ENCODE results near the gene RBM5. TPM values are rescaled to one million over a fixed set of nuclear protein-coding genes. Genes with fewer than 3 reads are reported as not detected.
A peak's percentile ranks its signal among the peaks of the same experiment; 100 is the strongest.

The RBM5 gene
- total RNA-seq: 100 to 1,000 TPM; 117 to 129 TPM
- polyA plus RNA-seq (ENCODE audit: insufficient read length in 6 of 6): 100 to 1,000 TPM; 367 to 525 (median 425) TPM
- long read RNA-seq, donor 1, transcript RBM5-224 (2 exons, 476 nt): minor isoform, 5 of 148 reads
- long read RNA-seq, donor 1, transcript RBM5-223 (4 exons, 902 nt): minor isoform, 6 of 148 reads
- long read RNA-seq, donor 1, transcript RBM5-214 (5 exons, 2,716 nt): major isoform, 51 of 148 reads
- long read RNA-seq, donor 1, partial matches to known transcripts: 74 of 148 reads
- long read RNA-seq, donor 1, other reads (novel, unspliced or antisense): 7 of 148 reads
- long read RNA-seq, donor 2, transcript RBM5-214 (5 exons, 2,716 nt): major isoform, 22 of 112 reads
- long read RNA-seq, donor 2, transcript RBM5-224 (2 exons, 476 nt): minor isoform, 5 of 112 reads
- long read RNA-seq, donor 2, partial matches to known transcripts: 62 of 112 reads
- long read RNA-seq, donor 2, other reads (novel, unspliced or antisense): 7 of 112 reads
- long read RNA-seq, donor 3, transcript RBM5-201 (25 exons, 3,188 nt): minor isoform, 5 of 44 reads
- long read RNA-seq, donor 3, transcript RBM5-214 (5 exons, 2,716 nt): major isoform, 12 of 44 reads
- long read RNA-seq, donor 3, partial matches to known transcripts: 17 of 44 reads
- long read RNA-seq, donor 3, other reads (novel, unspliced or antisense): 6 of 44 reads
- long read RNA-seq, donor 4, transcript RBM5-201 (25 exons, 3,188 nt): major isoform, 6 of 17 reads
- long read RNA-seq, donor 4, partial matches to known transcripts: 10 of 17 reads
- long read RNA-seq, donor 4, other reads (novel, unspliced or antisense): 1 of 17 reads
- long read RNA-seq, donor 5, transcript RBM5-214 (5 exons, 2,716 nt): major isoform, 29 of 108 reads
- long read RNA-seq, donor 5, transcript RBM5-226 (8 exons, 1,406 nt): minor isoform, 5 of 108 reads
- long read RNA-seq, donor 5, partial matches to known transcripts: 60 of 108 reads
- long read RNA-seq, donor 5, other reads (novel, unspliced or antisense): 0 of 108 reads
- long read RNA-seq, donor 6, transcript RBM5-201 (25 exons, 3,188 nt): minor isoform, 5 of 88 reads
- long read RNA-seq, donor 6, transcript RBM5-214 (5 exons, 2,716 nt): major isoform, 17 of 88 reads
- long read RNA-seq, donor 6, partial matches to known transcripts: 61 of 88 reads
- long read RNA-seq, donor 6, other reads (novel, unspliced or antisense): 0 of 88 reads
- long read RNA-seq, donor 7, transcript RBM5-214 (5 exons, 2,716 nt): major isoform, 20 of 48 reads
- long read RNA-seq, donor 7, partial matches to known transcripts: 17 of 48 reads
- long read RNA-seq, donor 7, other reads (novel, unspliced or antisense): 5 of 48 reads
- long read RNA-seq, donor 8, transcript RBM5-214 (5 exons, 2,716 nt): major isoform, 15 of 59 reads
- long read RNA-seq, donor 8, partial matches to known transcripts: 26 of 59 reads
- long read RNA-seq, donor 8, other reads (novel, unspliced or antisense): 0 of 59 reads
- long read RNA-seq, donor 9: 0 reads
- long read RNA-seq, donor 10, partial matches to known transcripts: 4 of 7 reads
- long read RNA-seq, donor 10, other reads (novel, unspliced or antisense): 2 of 7 reads
- long read RNA-seq, donor 11, transcript RBM5-214 (5 exons, 2,716 nt): major isoform, 11 of 60 reads
- long read RNA-seq, donor 11, partial matches to known transcripts: 43 of 60 reads
- long read RNA-seq, donor 11, other reads (novel, unspliced or antisense): 0 of 60 reads
- long read RNA-seq, donor 12, transcript RBM5-201 (25 exons, 3,188 nt): minor isoform, 6 of 52 reads
- long read RNA-seq, donor 12, transcript RBM5-214 (5 exons, 2,716 nt): major isoform, 19 of 52 reads
- long read RNA-seq, donor 12, partial matches to known transcripts: 18 of 52 reads
- long read RNA-seq, donor 12, other reads (novel, unspliced or antisense): 0 of 52 reads

- peaks cover 7 to 24% of the 10 kb centered on the region in 2 donors for H3K4me1 ChIP-seq
- no peak for TF ChIP-seq CTCF (IDR thresholded peaks at IDR 0.05)
- H3K27me3 ChIP-seq: no peaks in the 10 kb centered on the region
- no peaks in the 10 kb centered on the region for H3K9me3 ChIP-seq
- DNase-seq (peak; percentile 88 to 97 (median 94)), ATAC-seq (peak; percentile 100)
- peak within 1 kb of the TSS; percentile 88 to 94 for H3K27ac ChIP-seq
- peak within 1 kb of the TSS; percentile 93 to 99 for H3K4me3 ChIP-seq
- H3K36me3 ChIP-seq: peaks cover 0 to 35% of the 10 kb centered on the region in 2 donors
- intact Hi-C loops (cut with DNase I): no loop called here
These were observed at the start of gene RBM5 for GRCh38 chr3:50088725-50089608. Gene RBM5, plus strand, starts transcription at chr3:50088919. Its CDS starts 1,516 bp downstream, at chr3:50090435.

GRCh38 chr3:50044976-50045375, 43.7 kb upstream of the RBM5 start:
- ATAC-seq (no peak), DNase-seq (no peak)
- intact Hi-C loops (cut with DNase I): no loop called here
- TF ChIP-seq CTCF (IDR thresholded peaks at IDR 0.05): no peak
- H3K27ac ChIP-seq: no peak overlapping the region
- H3K27me3 ChIP-seq: no peaks in the 10 kb centered on the region
- no peaks in the 10 kb centered on the region for H3K9me3 ChIP-seq
- H3K36me3 ChIP-seq: peaks cover 0 to 31% of the 10 kb centered on the region in 2 donors
- no peak overlapping the region for H3K4me3 ChIP-seq
- no peaks in the 10 kb centered on the region for H3K4me1 ChIP-seq

GRCh38 chr3:50047426-50047825, 41.3 kb upstream of the RBM5 start:
- no peak overlapping the region for H3K4me3 ChIP-seq
- H3K27me3 ChIP-seq: no peaks in the 10 kb centered on the region
- no peak for ATAC-seq
- no peaks in the 10 kb centered on the region for H3K9me3 ChIP-seq
- no peaks in the 10 kb centered on the region for H3K4me1 ChIP-seq
- TF ChIP-seq CTCF (IDR thresholded peaks at IDR 0.05): no peak
- H3K27ac ChIP-seq: no peak overlapping the region
- intact Hi-C loops (cut with DNase I): no loop called here
- no peak for DNase-seq
- peaks cover 0 to 50% of the 10 kb centered on the region in 2 donors for H3K36me3 ChIP-seq

- Histone ChIP-seq H3K4me3 (no peak overlapping the region), H3K4me1 (no peaks in the 10 kb centered on the region), H3K27ac (no peak overlapping the region), H3K27me3 (no peaks in the 10 kb centered on the region), H3K36me3 (peaks cover 0 to 69% of the 10 kb centered on the region in 2 donors), H3K9me3 (no peaks in the 10 kb centered on the region)
- DNase-seq (no peak), ATAC-seq (no peak)
- intact Hi-C loops (cut with DNase I): no loop called here
- no peak for TF ChIP-seq CTCF (IDR thresholded peaks at IDR 0.05)
These were observed 38.4 kb upstream of the RBM5 start for GRCh38 chr3:50050361-50050760.

Measured in left lung (tissue), 14 donors.